Testis (tissue), 3 donors: ENCODE measurements around the gene TSR1. TPM values are rescaled to one million over a fixed set of nuclear protein-coding genes. Genes with fewer than 3 reads are reported as not detected.

Experiments
- DNase-seq: peaks from one replicate; pipeline ENCODE4 v3.0.0-alpha.2; 2019
- H3K27ac ChIP-seq, 2 donors: fragments of 200-600 bp; sonication (generic); one replicate each; pipeline ENCODE4 v1.5.1; 2019
- H3K27me3 ChIP-seq: fragments of 200-600 bp; sonication (generic); one replicate; pipeline ENCODE4 v1.5.1; 2019
- H3K36me3 ChIP-seq: fragments of 200-600 bp; sonication (generic); one replicate; pipeline ENCODE4 v1.5.1; 2017; ENCODE audit warnings: low read depth; ENCODE audit errors: missing control alignments
- H3K4me1 ChIP-seq: fragments of 200-600 bp; sonication (generic); one replicate; pipeline ENCODE4 v1.5.1; 2019
- H3K4me3 ChIP-seq, 2 donors: fragments of 200-600 bp; sonication (generic); one replicate each; pipeline ENCODE4 v1.5.1; 2017 to 2019
- H3K9me3 ChIP-seq: fragments of 200-600 bp; sonication (generic); one replicate; pipeline ENCODE4 v1.5.1; 2017
- CTCF ChIP-seq, 3 experiments: fragments of 450-650 bp in 2 of 3; fragments of 200-600 bp in 1 of 3; sonication (generic) in 1 of 3; IDR thresholded peaks; one replicate each; pipeline ENCODE4 v1.5.1; 2016 to 2019; ENCODE audit warnings: antibody characterized with exemption in 3 of 3, mild to moderate bottlenecking in 2 of 3, moderate library complexity in 1 of 3
- POLR2A ChIP-seq: fragments of 450-650 bp; IDR thresholded peaks from one replicate; pipeline ENCODE4 v1.6.1; 2017; ENCODE audit warnings: antibody characterized with exemption, mild to moderate bottlenecking, moderate library complexity
- WGBS, 2 donors: methylation state at CpG; one replicate each; pipeline ENCODE4 v1.1.5; 2018; 5-methylcytosine and 5-hydroxymethylcytosine counted together
- intact Hi-C: fragments of 100-400 bp; cut with DNase I; formaldehyde crosslinking; loops from one replicate; pipeline ENCODE4 v1.15.1; 2023; ENCODE audit warnings: low total_unique reads
- polyA plus RNA-seq: library from polyadenylated mRNA; stranded (reverse); fragments of 350-450 nt; fragmentation: Illumina TruSeq; extraction: RNeasy Lipid Tissue Mini Kit (QIAGEN cat#74804); gene quantifications from one replicate; pipeline ENCODE4 v1.2.3, GENCODE V29; 2014; ENCODE audit warnings: low read depth, low replicate concordance; ENCODE audit not compliant: insufficient read depth
- total RNA-seq, 2 donors: library from RNA; depleted of rRNA; stranded (reverse); fragments of >200 nt; gene quantifications; one replicate each; pipeline ENCODE4 v1.2.3, GENCODE V29; 2016

TSR1 gene
- total and polyA plus RNA-seq, 3 donors from 2014 or later = 39.2 to 56.2 (median 48.9) TPM

- no peaks in the 10 kb centered on the region for H3K36me3 ChIP-seq
Measured at GRCh38 chr17:2364763-2365116, 28.5 kb upstream of the TSR1 start.

GRCh38 chr17:2363851-2364762, 27.9 kb upstream of the TSR1 start:
- no peak for TF ChIP-seq CTCF (IDR thresholded peaks at IDR 0.05)
- no peak for TF ChIP-seq POLR2A
- intact Hi-C loops = no loop called here
- Histone ChIP-seq H3K9me3 (no peaks in the 10 kb centered on the region), H3K36me3 (no peaks in the 10 kb centered on the region), H3K4me3 (no peak overlapping the region), H3K27ac (no peak overlapping the region), H3K4me1 (no peaks in the 10 kb centered on the region), H3K27me3 (no peaks in the 10 kb centered on the region)
- 89 to 94% methylated on average over 20 to 26 of the region's 26 CpGs for WGBS, 2 donors
- DNase-seq = no peak

More at GRCh38 chr17:2364763-2365116, 28.5 kb upstream of the TSR1 start:
- Histone ChIP-seq H3K4me3 (no peak overlapping the region), H3K27me3 (no peaks in the 10 kb centered on the region), H3K9me3 (no peaks in the 10 kb centered on the region), H3K27ac (no peak overlapping the region), H3K4me1 (no peaks in the 10 kb centered on the region)
- intact Hi-C loops = no loop called here
- TF ChIP-seq CTCF (IDR thresholded peaks at IDR 0.05) (no peak), POLR2A (no peak)
- WGBS, 2 donors = 87 to 90% methylated on average over 3 to 12 of the region's 12 CpGs
- no peak for DNase-seq

GRCh38 chr17:2363318-2363717, 27.1 kb upstream of the TSR1 start:
- intact Hi-C loops = no loop called here
- WGBS, 2 donors = 83 to 95% methylated on average over 1 to 21 of the region's 21 CpGs

GRCh38 chr17:2362881-2363280, 26.6 kb upstream of the TSR1 start:
- 98 to 100% methylated on average over 6 to 14 of the region's 14 CpGs for WGBS, 2 donors
- no peak for TF ChIP-seq POLR2A
- no peak for TF ChIP-seq CTCF (IDR thresholded peaks at IDR 0.05)
- intact Hi-C loops = no loop called here
- Histone ChIP-seq H3K9me3 (no peaks in the 10 kb centered on the region), H3K36me3 (no peaks in the 10 kb centered on the region), H3K4me1 (no peaks in the 10 kb centered on the region), H3K4me3 (no peak overlapping the region), H3K27ac (no peak overlapping the region), H3K27me3 (no peaks in the 10 kb centered on the region)
- DNase-seq = no peak

More at GRCh38 chr17:2363318-2363717, 27.1 kb upstream of the TSR1 start:
- H3K36me3 ChIP-seq = no peaks in the 10 kb centered on the region
- H3K4me3 ChIP-seq = no peak overlapping the region
- TF ChIP-seq POLR2A = no peak
- no peak for TF ChIP-seq CTCF (IDR thresholded peaks at IDR 0.05)
- no peak overlapping the region for H3K27ac ChIP-seq
- DNase-seq = no peak
- no peaks in the 10 kb centered on the region for H3K27me3 ChIP-seq
- no peaks in the 10 kb centered on the region for H3K9me3 ChIP-seq
- H3K4me1 ChIP-seq = no peaks in the 10 kb centered on the region

- Histone ChIP-seq H3K9me3 (no peaks in the 10 kb centered on the region), H3K36me3 (no peaks in the 10 kb centered on the region), H3K27me3 (no peaks in the 10 kb centered on the region), H3K27ac (no peak overlapping the region), H3K4me1 (no peaks in the 10 kb centered on the region), H3K4me3 (no peak overlapping the region)
- no peak for DNase-seq
- 95 to 96% methylated on average over 19 of the region's 19 CpGs for WGBS, 2 donors
- TF ChIP-seq POLR2A = no peak
- no peak for TF ChIP-seq CTCF (IDR thresholded peaks at IDR 0.05)
- intact Hi-C loops = no loop called here
Measured at GRCh38 chr17:2362416-2362815, 26.2 kb upstream of the TSR1 start.
